NCI-H446 (cell line): ENCODE data around the gene GPR21.

Source experiments
- DNase-seq, 2 experiments: peaks; one replicate each; lab custom pipeline; 2025; lab: John Stamatoyannopoulos, UW

Gene GPR21

DNA sequence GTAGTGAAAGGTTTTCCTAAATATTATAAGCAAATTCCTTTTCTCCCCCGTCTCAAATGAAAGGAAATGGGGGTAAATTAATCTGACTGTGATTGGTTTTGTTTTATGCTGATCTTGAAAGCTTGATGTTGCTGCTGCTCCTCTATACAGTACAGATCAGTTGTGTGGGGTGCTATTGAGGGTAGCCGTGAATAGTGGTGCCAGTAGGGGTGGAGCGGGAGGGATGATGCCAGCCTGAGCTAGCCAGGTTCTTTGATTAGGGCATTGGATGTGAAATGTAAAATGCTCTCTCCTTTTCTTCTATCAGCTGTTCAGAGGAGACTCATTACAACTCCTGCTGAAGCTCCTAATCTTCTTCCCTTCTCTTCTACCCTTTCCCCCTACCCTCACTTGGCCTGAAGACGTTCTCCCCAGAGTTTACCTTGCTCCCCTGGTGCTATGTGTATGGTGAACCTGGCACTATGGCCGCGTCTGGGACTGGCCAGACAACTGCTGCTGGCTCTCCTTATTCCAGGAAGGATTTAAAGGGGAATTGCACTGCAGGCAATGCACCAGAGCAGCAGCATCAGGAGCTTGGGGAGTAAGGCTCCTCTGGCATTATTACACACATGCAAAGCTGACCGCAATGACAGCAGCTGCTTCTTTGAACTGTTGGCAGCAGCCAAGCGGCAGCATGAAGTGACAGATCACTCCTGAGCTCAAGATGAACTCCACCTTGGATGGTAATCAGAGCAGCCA, 566 bp downstream of the GPR21 start:
- no peak for DNase-seq

DNA sequence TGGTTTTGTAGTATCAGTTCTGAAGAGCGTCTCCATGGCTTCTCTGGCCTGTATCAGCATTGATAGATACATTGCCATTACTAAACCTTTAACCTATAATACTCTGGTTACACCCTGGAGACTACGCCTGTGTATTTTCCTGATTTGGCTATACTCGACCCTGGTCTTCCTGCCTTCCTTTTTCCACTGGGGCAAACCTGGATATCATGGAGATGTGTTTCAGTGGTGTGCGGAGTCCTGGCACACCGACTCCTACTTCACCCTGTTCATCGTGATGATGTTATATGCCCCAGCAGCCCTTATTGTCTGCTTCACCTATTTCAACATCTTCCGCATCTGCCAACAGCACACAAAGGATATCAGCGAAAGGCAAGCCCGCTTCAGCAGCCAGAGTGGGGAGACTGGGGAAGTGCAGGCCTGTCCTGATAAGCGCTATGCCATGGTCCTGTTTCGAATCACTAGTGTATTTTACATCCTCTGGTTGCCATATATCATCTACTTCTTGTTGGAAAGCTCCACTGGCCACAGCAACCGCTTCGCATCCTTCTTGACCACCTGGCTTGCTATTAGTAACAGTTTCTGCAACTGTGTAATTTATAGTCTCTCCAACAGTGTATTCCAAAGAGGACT, 1.5 kb downstream of the GPR21 start:
- no peak for DNase-seq

DNA sequence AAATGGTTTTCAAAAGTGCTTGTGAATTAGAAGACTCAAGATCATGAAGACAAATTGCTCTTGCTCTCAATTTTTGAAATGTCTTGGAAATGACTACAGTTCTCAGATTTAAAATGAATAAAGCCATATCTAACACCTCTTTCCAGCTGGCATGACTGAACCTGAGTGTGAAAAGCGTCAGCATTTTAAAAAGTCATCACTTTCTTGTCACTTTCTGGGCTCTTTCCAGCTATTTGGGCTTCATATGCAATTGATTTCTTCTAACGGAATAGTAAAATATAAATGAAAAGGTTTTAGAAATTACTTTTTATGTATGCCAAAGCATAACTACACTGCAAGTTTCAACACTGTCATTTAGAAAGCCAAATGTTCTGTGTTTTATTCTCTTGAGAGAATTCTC, 2.3 kb downstream of the GPR21 start:
- DNase-seq, result no peak

DNA sequence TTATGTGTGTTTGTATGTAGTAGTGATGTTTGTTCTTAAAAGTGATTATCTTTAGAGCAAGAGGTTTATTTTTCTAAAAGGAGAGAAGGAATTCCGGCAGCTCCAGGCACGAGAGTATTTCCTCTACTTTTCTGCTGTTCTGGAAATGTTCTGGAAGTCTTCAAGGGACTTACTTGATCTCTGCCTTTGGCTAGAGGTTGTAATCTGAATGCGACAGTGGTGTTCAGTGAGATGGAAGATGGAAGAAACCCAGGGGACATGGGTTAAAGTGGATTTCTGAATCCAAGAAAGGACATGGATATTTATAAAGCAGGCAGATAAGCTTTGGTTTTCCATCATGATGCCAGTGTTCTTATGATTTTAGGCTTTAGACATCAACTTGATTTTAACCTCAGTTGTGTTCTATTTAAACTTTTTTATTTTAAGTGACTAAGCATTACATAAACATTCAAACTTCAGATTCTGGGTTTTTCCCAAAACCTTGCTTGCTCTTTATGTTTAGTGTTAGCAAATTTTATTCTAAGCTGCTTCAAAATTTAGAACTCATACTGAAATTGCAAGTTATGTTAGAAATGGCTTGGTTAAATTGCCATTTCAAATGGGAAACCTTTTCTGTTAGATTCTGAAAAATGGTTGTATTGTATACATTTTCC, 3.6 kb downstream of the GPR21 start:
- DNase-seq, result no peak

DNA sequence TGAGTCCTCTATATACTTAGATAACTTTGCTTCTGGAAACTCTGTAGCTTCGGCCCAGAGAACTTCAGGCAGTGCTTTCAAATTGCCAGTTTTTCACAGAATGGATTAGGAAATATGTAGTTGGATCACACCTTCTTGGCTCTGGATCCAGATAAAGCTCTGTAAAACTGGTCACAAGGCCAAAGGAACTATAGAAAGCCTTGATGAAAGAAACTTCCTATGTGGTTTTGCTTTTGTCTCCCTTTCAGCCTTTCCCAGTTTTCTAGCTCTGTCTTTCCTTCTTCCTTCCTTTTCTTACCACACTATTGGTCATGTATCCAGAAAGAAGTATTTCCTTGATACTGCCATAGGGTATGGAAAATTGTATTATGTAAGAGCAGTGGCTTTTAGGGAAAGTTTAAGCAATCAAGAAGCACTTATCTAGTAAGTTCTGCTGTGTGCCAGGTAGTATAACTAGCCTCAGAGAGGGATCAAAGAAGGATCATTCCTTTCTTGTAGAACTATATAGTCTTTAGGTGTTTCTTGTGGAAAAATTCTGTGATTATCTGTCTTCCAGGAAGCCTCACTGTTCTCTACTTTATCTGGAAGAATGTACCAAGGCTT, 6.3 kb downstream of the GPR21 start:
- no peak for DNase-seq

DNA sequence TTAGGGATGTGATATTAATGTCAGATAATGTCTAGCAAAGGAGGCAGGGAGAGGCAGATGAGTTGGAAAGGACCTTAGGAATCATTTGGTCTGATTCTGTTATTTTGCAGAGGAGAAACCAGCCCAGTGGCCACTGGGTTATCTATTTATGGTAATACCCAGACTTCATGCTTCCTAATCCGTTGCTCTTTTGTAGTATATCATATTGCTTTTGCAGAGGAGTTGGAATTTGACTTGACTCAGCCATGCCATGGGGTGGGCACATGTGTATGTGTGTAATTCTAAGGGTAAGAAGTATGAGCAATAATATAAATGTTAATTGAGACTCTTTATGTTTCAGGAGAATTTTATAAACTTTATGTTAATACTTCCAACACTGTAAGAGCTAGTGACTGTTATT, 7.3 kb downstream of the GPR21 start:
- no peak for DNase-seq

DNA sequence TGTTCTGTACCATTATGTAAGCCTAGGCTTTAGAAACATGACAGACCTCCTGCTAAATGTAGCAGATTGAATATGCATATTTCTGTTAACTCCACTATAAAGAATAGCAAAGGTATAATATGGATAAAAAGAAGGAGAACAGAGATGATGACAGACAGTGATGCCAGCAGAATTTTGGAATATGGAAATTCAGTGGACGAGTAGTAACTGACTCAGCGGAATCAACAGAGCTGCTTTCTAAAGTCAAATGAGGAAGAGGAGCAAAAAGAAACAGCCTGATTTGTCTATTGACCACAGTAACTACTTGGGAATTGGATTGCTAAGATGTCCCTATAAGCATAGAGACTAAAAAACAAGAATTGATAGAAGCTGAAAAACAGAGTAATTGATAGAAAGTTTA, 8.0 kb downstream of the GPR21 start:
- DNase-seq, result no peak

DNA sequence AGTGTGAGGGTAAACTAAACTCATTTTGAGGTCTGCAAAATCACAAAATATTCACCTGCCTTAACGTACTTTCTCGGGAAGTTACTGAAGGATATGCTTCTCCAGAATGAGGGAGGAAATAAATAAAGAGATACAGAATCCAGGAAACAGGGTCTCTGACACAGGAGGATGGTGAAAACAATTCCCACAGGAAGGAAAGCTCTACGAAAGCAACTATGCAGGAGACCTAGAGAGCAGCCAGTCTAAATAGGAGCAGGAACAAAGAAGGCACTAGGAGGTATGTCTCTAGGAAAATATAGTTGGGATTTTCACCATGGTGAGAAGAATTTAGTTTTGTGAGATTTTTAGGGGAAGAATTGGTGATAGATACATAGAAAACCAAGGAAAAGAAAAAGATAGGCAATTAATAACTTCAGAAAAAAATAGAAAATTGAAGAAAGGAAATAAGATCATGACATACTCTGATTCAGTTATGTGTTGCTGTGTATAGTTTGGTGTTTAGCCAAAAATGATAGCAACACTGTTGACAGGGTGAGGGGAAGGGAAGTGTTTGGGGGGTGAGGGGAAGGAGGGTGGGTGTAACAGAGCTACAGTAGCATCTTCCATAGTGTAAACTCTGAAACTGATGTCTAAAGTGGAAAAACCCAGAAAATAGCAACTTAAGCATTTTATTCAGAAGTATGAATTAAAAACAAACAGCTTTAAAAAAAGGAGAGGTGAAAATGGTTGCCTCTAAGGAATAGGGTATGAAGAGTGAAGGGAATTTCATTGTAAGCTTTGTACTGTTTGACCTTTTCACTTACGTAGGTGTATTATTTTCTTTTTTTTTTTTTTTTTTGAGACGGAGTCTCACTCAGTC, 9.8 kb downstream of the GPR21 start:
- no peak for DNase-seq

DNA sequence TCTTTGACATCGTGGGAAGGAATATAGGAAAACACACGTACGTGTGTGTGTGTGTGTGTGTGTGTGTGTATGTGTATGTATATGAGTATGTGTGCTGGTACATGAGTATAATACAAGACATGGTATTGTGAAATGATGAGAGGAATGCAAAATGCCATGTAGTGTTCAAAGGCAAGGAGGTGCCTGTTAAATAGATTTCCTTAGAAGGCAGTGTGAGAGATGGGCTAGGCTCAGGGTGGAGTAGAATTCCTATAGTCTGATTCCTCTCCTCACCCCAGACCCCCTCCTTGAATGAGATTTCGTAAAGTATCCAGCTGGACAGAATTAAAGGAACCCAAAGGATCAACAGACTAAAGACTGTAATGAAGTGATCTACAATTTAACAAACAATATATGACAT, 11.1 kb downstream of the GPR21 start:
- DNase-seq, result no peak

DNA sequence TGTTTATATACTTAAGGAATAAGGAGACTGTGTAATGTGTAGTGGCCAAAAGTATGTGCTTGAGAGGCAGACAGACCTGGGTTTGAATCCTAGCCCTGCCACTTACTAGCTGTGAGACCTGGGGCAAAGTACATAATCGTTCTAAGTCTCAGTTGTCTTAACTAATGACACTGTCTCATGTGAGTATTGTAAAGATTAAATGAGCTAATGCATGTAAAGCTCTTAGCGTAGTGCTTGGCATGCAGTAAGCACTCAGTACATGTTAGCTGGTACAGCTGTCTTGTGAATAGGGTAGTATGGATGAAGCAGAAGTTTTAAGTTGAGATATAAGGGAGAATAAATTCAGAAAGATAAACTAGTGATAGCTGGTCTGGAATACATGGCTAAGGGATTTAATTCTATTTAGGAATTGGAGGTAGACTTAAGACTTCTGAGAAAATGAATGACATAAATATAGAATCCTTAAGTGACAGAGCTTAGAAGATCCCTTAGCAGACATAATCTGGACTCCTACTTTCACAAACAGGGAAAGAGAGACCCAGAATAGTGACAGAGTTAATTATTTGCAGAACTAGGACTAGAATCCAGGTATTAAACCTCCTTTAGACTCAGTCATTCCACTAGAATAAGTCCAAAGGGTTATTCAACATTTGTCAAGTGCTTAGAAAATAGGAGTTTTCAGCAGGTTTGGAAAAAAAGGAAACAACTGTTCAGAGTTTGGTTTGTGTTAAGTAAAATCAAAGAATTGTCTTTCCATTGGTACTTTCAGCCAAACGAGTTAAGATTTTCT, 13.1 kb downstream of the GPR21 start:
- DNase-seq, result no peak

DNA sequence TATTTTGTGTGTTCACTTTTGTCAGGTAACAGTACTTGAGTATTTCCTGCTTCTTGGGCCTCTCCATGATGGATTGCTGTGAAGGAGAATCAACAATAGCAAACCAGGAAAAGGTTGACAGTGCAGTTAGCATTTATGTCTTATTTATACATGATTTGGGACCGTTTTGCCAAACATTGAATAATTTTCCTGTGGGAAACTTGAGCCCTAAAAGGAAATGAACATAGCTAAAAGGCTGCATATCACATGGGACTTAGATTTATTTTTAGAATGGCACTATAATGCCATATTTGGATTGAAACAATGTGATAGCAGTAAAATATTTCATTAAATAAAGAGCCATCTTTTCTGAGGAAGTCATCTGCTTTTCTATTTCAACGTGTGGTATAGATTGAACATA, 15.3 kb downstream of the GPR21 start:
- DNase-seq, result no peak

DNA sequence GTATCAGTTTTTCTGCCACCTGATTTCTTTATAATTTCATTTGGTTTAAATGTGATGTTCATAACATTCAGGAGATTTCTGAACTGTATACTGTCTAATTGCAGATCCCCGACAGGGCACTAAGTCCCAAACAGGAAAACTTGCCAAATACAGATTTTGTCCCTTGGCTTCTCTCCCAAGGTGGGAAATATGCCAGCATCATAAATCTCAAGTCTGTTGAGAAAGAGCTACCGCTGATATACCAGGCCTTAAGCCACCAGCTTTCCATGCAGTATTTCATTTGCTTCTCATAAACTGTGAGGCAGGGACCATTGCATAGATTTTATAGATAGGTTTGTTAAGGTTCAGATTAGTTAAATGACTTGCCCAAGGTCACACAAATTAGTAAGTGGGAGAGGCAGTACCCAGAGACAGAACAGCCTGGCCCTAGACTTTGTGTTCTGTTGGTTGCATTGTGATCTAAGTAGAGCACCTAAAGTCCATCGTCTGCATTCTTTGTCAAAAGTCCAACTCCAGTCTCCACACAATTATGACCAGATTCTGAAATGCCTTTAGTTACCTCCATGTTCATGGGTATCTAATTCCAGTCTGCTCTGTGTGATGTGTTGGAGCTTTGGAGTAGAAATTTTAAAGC, 16.2 kb downstream of the GPR21 start:
- DNase-seq, result peak; percentile 69 to 86

DNA sequence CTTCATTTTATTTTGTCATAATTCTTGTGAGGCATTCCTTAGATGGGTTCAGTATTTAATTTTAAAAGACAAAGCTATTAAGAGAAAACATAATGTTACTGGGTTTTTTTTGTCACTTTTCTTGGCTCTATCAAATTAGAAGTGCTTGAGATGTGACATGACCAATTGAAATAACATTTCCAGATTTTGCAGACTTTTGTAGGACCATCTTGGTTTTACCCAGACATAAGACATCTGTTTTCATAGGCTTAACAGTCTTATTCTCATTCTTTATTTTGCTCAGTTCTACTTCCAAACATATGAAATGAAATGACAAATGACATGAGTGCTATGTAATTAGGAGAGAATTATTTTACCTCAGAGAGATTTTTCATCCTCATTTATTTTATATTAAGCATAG, 19.6 kb downstream of the GPR21 start:
- DNase-seq, result no peak

DNA sequence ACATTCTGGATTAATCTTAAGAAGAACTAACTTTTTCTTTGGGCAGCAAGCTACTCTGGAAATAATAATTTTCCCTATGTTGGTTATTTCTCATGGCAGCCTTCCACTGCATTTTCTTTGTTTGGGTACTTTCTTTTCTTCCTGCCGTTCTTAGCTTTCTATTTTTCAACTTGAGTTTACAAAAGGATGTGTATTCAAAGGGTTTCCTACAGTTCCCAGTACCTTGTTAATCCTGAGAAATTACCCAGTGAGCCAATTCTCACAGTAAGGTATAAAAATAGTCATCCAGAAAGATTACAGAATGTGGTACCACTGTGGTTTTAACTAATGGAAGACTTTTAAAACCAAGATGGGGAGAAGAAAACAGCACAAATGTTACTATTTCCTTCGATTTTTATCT, 20.2 kb downstream of the GPR21 start:
- DNase-seq, result no peak

DNA sequence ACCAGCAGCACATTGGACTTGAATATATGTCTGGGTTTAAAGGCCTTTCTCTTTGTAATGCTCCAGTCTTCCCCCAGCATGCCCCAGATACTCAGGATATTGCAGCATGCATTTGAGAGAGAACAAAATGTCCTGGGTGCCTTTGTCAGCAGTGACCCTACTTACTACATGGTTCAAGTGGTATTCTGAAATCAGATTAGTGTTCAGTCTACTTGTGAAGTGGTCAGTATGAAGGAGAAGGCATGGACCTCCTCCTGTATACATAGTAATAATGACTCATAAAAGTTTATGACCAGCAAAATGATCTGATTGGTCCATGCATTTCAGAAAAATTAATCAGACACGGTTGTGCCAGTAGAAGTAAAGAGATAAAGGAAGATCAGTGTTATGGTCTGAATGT, 25.4 kb downstream of the GPR21 start:
- no peak for DNase-seq

DNA sequence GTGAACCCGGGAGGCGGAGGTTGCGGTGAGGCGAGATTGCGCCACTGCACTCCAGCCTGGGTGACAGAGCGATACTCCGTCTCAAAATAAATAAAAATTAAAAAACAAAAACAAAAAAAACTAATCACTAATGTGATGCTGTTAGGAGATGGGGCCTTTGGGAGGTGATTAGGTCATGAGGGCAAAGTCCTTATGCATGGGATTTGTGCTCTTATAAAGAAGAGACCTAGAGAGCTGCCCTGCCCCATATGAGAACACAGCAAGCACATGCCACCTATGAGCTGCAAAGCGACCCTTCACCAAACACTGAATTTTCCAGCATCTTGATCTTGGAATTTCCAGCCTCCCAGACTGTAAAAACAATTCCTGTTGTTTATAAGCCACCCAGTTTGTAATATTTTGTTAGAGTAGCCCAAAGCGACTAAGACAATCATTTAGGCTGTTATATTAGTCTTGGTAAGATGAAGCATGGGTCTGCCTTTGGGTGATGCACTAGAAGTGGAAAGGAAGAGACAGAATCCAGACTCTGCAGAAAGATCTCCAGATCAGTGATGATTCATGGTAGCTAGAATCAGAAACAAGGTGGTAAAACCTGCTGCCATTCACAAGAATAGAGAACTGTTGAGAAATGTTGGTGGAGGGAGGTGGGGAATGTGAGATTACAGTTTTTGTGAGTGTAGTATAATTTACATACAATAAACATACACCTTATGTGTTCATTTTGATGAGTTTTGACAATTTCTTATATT, 26.2 kb downstream of the GPR21 start:
- DNase-seq, result no peak

DNA sequence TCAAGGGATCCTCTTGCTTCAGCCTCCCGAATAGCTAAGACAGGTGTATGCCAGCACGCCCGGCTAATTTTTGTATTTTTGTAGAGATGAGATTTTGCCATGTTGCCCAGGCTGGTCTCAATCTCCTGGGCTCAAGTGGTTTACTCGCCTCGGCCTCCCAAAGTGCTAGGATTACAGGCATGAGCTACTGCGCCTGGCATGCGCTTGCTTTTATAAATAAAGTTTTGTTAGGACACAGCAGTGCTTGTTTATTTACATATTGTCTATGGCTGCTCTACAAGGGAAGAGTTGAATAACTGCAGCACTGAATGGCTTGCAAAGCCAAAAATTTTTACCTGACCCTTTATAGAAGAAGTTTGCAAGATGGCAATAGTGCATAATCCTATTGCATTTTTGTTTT, 27.7 kb downstream of the GPR21 start:
- DNase-seq, result no peak

DNA sequence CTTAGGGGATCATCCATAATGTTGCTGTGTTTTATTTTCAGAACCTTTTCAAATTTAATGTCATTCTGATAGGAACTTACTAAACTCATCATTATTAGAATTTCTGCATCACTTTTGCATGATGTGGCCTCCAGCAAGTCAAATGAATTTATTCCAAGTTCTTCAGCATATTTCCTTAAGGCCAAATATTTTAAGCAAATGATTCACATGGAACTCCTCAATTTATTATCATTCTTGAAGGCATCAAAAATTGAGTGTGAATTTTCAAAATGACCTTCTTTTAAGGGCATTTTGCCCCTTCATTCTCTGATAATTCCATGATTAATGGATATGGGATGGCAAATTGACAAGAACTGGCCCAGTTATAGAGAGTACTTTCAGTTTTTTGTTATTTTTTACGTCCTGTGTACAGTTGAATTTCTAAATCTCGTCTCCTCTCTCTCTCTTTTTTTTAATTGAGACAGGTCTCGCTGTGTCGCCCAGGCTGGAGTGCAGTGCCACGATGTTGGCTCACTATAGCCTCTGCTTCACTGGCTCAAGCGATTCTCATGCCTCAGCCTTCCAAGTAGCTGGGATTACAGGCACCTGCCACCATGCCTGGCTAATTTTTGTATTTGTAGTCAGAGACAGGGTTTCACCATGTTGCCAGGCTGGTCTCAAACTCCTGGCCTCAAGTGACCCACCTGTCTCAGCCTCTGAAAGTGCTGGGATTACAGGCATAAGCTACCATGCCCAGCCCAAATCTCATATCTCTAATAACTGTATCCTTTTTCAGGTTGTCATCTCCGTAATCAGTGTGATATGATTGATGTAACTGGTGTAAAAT, 29.1 kb downstream of the GPR21 start:
- no peak for DNase-seq

DNA sequence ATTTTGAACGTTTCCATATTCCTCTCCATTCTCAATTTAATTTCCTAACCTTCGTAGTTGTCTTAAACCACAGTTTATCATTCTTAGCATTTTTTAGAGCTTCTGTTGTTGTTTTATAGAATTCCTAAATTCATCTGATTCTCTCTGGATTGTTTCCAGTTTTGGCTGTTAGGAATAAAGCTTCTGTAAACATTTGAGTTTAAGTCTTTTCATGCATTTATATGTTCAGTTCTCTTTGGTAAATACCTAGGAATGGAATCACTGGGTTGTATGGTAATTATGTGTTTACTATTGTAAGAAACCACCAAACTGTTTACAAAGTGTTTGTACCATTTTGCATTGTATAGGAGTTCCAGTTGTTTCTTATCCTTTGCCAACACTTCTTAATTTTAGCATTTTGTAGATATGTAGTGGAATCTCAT, 29.7 kb downstream of the GPR21 start:
- DNase-seq, result no peak
